GM12865 (cell line): ENCODE measurements around the gene PEPD.
"Not testable (repeated sequence)": the region's sequence is repeated elsewhere in the genome, so short reads cannot be mapped to it uniquely, and the experiment has no call there.

ENCODE experiments used
- DNase-seq: peaks from one replicate; pipeline ENCODE4 v3.0.0; 2010; ENCODE audit warnings: low read depth
- H3K4me3 ChIP-seq: 2 replicates; pipeline ENCODE4 v1.5.1; 2011; ENCODE audit warnings: mild to moderate bottlenecking, low read depth, low read length, control low read depth
- TF ChIP-seq, protein P1 (sequence below): IDR thresholded peaks from 2 replicates; pipeline ENCODE4 v1.5.1; 2011; ENCODE audit warnings: low read length, control low read depth, low read depth, inconsistent platforms; ENCODE audit not compliant: insufficient read depth; ENCODE audit errors: missing control alignments

The PEPD gene

DNA sequence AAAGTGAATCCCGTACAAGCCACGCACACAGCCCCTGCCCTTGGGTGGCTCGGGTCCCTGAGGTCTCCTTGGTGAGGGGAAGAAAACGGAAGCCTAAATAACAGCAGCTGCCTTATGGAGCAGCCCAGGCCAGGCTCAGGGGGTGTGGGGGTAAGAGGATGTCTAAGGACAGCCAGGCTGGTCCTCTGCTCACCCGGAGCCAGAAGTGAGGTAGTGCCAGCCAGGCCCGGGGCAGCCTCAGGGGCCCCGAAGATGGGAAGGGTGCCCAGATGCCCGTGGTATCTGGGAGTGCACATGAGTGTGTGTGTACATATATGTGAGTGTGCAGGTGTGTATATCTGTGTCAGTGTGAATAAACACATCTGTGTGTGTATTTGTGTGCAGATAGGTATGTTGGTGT, 38.4 kb upstream of the PEPD start:
- no peak for DNase-seq
- TF ChIP-seq, protein P1, sequence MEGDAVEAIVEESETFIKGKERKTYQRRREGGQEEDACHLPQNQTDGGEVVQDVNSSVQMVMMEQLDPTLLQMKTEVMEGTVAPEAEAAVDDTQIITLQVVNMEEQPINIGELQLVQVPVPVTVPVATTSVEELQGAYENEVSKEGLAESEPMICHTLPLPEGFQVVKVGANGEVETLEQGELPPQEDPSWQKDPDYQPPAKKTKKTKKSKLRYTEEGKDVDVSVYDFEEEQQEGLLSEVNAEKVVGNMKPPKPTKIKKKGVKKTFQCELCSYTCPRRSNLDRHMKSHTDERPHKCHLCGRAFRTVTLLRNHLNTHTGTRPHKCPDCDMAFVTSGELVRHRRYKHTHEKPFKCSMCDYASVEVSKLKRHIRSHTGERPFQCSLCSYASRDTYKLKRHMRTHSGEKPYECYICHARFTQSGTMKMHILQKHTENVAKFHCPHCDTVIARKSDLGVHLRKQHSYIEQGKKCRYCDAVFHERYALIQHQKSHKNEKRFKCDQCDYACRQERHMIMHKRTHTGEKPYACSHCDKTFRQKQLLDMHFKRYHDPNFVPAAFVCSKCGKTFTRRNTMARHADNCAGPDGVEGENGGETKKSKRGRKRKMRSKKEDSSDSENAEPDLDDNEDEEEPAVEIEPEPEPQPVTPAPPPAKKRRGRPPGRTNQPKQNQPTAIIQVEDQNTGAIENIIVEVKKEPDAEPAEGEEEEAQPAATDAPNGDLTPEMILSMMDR: no peak
- no peak overlapping the region for H3K4me3 ChIP-seq

- TF ChIP-seq, protein P1: no peak
- H3K4me3 ChIP-seq: no peak overlapping the region
- no peak for DNase-seq
Observed at GRCh38 chr19:33558856-33559255, 37.3 kb upstream of the PEPD start.

- no peak overlapping the region for H3K4me3 ChIP-seq
- DNase-seq: no peak
- TF ChIP-seq, protein P1: no peak
Observed at GRCh38 chr19:33558151-33558550, 36.6 kb upstream of the PEPD start.

- no peak overlapping the region for H3K4me3 ChIP-seq
- DNase-seq: no peak
- TF ChIP-seq, protein P1: no peak
Observed at GRCh38 chr19:33557720-33558119, 36.1 kb upstream of the PEPD start.

- TF ChIP-seq, protein P1: no peak
- no peak for DNase-seq
- H3K4me3 ChIP-seq: no peak overlapping the region
Observed at GRCh38 chr19:33557196-33557595, 35.6 kb upstream of the PEPD start.

DNA sequence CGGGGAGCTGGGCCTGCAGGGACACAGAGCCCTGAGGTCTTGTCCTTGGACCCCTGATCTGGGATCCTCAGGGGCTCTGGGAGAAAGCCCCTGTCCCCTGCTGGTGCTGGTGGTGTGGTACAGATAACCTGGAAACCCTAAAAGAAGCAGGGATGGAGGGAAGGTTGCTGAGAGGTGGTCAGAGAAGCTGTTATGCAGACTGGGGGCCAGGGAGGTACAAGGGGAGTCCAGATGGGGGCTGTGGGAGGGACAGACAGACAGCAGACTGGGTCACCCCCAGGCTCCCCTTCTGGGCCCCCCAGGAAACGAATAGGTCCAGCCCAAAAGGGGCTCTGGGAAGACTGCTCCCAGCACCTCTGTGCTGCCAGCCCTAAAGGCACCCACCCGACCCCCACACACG, 34.7 kb upstream of the PEPD start:
- TF ChIP-seq, protein P1: no peak
- no peak overlapping the region for H3K4me3 ChIP-seq
- DNase-seq: no peak

GRCh38 chr19:33555726-33556125, 34.1 kb upstream of the PEPD start:
- not testable (repeated sequence) for H3K4me3 ChIP-seq
- peak; percentile 12 for DNase-seq
